ENCODE measurements around the gene ESRP2. TPM values are rescaled to one million over a fixed set of nuclear protein-coding genes. Genes with fewer than 3 reads are reported as not detected.

The ESRP2 gene
- total RNA-seq, 1 donor from 2014 or later: 26.9 TPM

DNA sequence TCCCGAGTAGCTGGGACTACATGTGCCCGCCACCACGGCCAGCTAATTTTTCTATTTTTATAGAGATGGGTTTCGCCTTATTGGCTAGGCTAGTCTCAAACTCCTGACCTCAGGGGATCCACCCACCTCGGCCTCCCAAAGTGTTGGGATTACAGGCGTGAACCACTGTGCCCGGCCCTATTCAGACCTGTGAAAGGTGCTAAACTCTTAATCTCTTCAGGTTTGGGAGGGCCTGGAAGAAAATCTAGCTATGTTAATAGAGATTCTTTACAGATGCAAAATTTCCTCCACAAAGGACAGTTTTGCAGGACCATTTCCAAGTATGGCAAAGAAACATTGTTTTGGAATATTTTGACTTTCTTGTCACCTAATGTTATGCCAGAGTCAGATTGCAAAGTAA lies 6.2 kb upstream of the ESRP2 start:
- no peak overlapping the region for H3K4me3 ChIP-seq (ENCODE audit: low read depth, low read length)
- H3K27me3 ChIP-seq (ENCODE audit: control insufficient read depth, insufficient read depth, low read length): no peaks in the 10 kb centered on the region
- TF ChIP-seq, protein P1, sequence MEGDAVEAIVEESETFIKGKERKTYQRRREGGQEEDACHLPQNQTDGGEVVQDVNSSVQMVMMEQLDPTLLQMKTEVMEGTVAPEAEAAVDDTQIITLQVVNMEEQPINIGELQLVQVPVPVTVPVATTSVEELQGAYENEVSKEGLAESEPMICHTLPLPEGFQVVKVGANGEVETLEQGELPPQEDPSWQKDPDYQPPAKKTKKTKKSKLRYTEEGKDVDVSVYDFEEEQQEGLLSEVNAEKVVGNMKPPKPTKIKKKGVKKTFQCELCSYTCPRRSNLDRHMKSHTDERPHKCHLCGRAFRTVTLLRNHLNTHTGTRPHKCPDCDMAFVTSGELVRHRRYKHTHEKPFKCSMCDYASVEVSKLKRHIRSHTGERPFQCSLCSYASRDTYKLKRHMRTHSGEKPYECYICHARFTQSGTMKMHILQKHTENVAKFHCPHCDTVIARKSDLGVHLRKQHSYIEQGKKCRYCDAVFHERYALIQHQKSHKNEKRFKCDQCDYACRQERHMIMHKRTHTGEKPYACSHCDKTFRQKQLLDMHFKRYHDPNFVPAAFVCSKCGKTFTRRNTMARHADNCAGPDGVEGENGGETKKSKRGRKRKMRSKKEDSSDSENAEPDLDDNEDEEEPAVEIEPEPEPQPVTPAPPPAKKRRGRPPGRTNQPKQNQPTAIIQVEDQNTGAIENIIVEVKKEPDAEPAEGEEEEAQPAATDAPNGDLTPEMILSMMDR (IDR thresholded peaks at IDR 0.05; ENCODE audit: insufficient read depth, low read length, poor library complexity, severe bottlenecking): no peak
- no peaks in the 10 kb centered on the region for H3K36me3 ChIP-seq (ENCODE audit: control insufficient read depth, insufficient read depth, low read length)
- no peak for DNase-seq (ENCODE audit: low read depth)

DNA sequence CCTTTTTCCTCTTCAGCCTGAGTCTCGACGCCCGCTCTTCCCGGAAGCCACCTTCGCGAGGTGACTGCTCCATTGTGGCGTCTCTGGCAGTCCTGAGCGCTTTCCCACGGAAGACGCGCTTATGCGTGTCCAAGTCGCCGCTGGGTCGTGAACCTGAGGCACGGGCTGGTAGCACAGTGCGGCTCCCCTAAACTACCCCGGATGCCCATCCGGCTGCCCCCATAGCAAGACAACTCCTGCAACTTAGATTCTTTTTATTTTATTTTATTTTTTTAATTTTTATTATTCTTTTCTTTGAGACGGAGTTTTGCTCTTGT lies 2.1 kb upstream of the ESRP2 start:
- Histone ChIP-seq H3K36me3 (ENCODE audit: control insufficient read depth, insufficient read depth, low read length) (no peaks in the 10 kb centered on the region), H3K27me3 (ENCODE audit: control insufficient read depth, insufficient read depth, low read length) (no peaks in the 10 kb centered on the region), H3K4me3 (ENCODE audit: low read depth, low read length) (peak overlapping the region; percentile 41)
- no peak for DNase-seq (ENCODE audit: low read depth)
- TF ChIP-seq, protein P1 (IDR thresholded peaks at IDR 0.05; ENCODE audit: insufficient read depth, low read length, poor library complexity, severe bottlenecking): no peak

DNA sequence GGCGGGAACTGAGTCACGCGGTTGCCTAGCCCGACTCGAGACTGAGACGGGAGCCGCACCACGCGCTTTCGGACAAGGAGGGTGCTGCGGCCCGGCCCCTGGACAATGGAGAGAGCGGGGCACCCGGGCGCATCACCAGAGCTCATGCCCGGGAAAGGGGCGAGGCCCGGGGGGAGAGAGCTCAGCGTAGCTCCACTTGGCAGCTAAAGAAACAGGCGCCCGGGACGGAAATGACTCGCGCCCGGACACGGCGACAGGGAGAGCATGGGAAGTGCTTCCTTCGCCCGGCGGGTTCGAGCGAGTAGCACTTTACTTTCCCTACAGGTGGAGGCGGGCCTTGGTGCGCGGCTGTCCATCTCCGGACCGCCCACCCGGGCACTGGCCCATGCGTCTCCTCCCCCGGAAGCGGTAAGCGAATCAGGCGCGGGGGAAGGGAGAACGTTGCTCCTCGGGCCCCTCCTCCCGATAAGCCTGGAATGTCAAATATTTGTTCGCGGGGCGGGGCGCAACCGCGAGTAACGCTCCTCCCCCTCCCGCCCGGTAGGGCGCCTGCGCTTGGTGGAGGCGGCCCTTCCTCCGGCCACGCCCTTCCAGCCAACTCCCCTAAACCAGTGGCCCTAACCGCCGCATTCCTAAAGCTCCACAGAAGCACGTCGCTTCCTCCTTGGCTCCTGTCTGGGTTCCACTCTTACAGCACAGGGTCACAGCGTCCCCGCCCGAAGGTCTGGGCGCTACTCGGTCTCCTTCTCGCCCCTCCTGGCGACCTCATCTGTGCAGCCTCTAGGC lies 1.5 kb upstream of the ESRP2 start:
- H3K27me3 ChIP-seq (ENCODE audit: control insufficient read depth, insufficient read depth, low read length): no peaks in the 10 kb centered on the region
- no peaks in the 10 kb centered on the region for H3K36me3 ChIP-seq (ENCODE audit: control insufficient read depth, insufficient read depth, low read length)
- DNase-seq (ENCODE audit: low read depth): peak; percentile 84
- peak overlapping the region; percentile 53 for H3K4me3 ChIP-seq (ENCODE audit: low read depth, low read length)
- TF ChIP-seq, protein P1 (IDR thresholded peaks at IDR 0.05; ENCODE audit: insufficient read depth, low read length, poor library complexity, severe bottlenecking): no peak

DNA sequence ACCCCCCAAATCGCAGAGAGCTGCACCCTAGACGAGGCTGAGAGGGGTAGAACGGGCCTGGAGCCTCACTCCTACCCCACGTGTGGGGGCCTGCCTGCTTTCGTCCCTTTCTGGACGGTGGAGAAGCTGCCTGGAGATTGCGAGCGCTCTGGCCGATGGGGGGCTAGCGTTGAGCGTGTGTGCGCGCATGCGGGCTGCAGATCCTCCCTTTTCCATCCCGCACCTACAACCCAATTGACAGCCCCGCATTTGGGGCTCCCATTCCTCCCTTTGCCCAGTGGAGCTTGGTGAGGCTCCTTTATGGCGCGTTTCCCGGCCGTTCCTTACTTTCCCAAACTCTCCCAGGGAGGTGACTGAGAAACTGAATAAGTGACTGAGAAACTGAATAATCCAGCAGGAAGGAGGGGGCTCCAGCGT lies 907 bp upstream of the ESRP2 start:
- no peak for DNase-seq (ENCODE audit: low read depth)
- Histone ChIP-seq H3K36me3 (ENCODE audit: control insufficient read depth, insufficient read depth, low read length) (no peaks in the 10 kb centered on the region), H3K4me3 (ENCODE audit: low read depth, low read length) (peak overlapping the region; percentile 53), H3K27me3 (ENCODE audit: control insufficient read depth, insufficient read depth, low read length) (no peaks in the 10 kb centered on the region)
- TF ChIP-seq, protein P1 (IDR thresholded peaks at IDR 0.05; ENCODE audit: insufficient read depth, low read length, poor library complexity, severe bottlenecking): no peak

DNA sequence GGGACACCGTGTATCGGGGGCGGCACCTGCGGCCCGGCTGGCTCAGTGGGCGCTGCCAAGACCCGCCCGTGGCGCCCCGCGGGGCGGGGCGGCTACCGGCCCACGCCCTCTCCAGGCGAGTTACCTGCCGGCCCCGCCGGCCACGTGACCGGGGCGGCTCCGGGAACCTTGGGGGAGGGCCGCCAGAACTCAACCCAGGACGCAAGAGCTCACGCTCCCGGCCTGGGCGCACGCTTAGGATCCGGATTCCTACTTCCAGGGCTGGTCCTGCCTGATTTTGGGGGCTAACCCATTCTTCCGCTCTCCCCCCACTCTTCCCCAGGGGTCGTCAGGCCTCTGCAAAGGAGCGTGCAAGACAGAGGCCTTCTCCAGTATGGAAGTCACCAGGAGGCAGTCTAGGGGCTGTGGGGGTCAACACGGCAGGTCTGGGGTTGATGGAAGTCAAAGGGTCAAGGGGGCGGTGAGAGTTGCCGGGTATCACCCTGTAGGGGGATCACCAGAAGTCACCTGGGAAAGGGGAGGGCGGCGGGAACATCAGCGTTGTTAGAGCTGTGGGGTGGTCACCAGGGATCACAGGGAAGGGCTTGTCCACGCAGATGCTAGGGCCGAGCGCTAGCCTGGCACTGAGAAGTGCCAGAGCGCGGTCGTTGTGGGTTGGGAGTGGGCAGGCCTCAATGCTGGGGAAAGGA lies 354 bp upstream of the ESRP2 start:
- peak overlapping the region; percentile 53 for H3K4me3 ChIP-seq (ENCODE audit: low read depth, low read length)
- TF ChIP-seq, protein P1 (IDR thresholded peaks at IDR 0.05; ENCODE audit: insufficient read depth, low read length, poor library complexity, severe bottlenecking): no peak
- no peaks in the 10 kb centered on the region for H3K36me3 ChIP-seq (ENCODE audit: control insufficient read depth, insufficient read depth, low read length)
- no peaks in the 10 kb centered on the region for H3K27me3 ChIP-seq (ENCODE audit: control insufficient read depth, insufficient read depth, low read length)
- DNase-seq (ENCODE audit: low read depth): no peak
